ENCODE data around the gene LIME1. TPM values are rescaled to one million over a fixed set of nuclear protein-coding genes. Genes with fewer than 3 reads are reported as not detected.

LIME1 gene
- total RNA-seq, 1 experiment from 2014 or later, result 4.5 TPM

DNA sequence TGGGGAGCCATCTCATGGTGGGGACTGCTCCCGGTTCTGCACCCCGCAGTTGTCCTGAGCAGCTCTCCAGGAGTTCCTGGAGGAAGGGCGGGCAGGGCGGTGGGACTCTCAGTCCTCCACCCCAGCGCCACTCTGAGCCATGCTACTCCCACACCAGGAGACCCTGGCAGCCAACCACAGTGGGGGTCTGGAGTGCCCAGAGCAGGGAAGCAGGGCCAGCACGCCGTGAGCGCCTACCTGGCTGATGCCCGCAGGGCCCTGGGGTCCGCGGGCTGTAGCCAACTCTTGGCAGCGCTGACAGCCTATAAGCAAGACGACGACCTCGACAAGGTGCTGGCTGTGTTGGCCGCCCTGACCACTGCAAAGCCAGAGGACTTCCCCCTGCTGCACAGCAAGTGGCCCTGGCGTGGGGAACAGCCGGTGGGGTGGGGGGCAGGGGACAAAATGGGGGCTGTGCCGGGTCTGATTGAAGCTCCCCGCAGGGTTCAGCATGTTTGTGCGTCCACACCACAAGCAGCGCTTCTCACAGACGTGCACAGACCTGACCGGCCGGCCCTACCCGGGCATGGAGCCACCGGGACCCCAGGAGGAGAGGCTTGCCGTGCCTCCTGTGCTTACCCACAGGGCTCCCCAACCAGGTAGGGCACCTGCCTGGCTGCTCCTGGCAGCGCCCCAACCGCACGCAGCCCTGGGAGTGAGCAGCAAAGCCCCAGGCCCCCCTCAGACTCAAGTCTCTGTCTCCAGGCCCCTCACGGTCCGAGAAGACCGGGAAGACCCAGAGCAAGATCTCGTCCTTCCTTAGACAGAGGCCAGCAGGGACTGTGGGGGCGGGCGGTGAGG is 41.7 kb upstream of the LIME1 start:
- peaks cover 7% of the 10 kb centered on the region for H3K4me1 Mint-ChIP-seq
- H3K9me3 Mint-ChIP-seq, result no peaks in the 10 kb centered on the region
- DNase-seq (ENCODE audit: low spot score), result no peak
- H3K36me3 Mint-ChIP-seq, result peaks cover 14% of the 10 kb centered on the region
- TF ChIP-seq FOXK1 (CRISPR knock-in tag; IDR thresholded peaks at IDR 0.05) (no peak), JAZF1 (CRISPR knock-in tag; IDR thresholded peaks at IDR 0.05) (no peak), MYBL2 (CRISPR knock-in tag; IDR thresholded peaks at IDR 0.05) (no peak), ETV6 (CRISPR knock-in tag; IDR thresholded peaks at IDR 0.05) (no peak), SMAD3 (CRISPR knock-in tag; IDR thresholded peaks at IDR 0.05; ENCODE audit: borderline replicate concordance) (no peak), NFYB (CRISPR knock-in tag; conservative IDR thresholded peaks at IDR 0.05; ENCODE audit: low read depth) (no peak), RELA (CRISPR knock-in tag; IDR thresholded peaks at IDR 0.05; ENCODE audit: borderline replicate concordance) (no peak), IRF2 (CRISPR knock-in tag; IDR thresholded peaks at IDR 0.05; ENCODE audit: borderline replicate concordance, low read depth) (no peak), NFATC4 (CRISPR knock-in tag; IDR thresholded peaks at IDR 0.05) (no peak)
- TF ChIP-seq, protein P1, sequence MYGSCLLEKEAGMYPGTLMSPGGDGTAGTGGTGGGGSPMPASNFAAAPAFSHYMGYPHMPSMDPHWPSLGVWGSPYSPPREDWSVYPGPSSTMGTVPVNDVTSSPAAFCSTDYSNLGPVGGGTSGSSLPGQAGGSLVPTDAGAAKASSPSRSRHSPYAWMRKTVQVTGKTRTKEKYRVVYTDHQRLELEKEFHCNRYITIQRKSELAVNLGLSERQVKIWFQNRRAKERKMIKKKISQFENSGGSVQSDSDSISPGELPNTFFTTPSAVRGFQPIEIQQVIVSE (CRISPR knock-in tag; IDR thresholded peaks at IDR 0.05; ENCODE audit: borderline replicate concordance), result no peak
- TF ChIP-seq, protein P2, sequence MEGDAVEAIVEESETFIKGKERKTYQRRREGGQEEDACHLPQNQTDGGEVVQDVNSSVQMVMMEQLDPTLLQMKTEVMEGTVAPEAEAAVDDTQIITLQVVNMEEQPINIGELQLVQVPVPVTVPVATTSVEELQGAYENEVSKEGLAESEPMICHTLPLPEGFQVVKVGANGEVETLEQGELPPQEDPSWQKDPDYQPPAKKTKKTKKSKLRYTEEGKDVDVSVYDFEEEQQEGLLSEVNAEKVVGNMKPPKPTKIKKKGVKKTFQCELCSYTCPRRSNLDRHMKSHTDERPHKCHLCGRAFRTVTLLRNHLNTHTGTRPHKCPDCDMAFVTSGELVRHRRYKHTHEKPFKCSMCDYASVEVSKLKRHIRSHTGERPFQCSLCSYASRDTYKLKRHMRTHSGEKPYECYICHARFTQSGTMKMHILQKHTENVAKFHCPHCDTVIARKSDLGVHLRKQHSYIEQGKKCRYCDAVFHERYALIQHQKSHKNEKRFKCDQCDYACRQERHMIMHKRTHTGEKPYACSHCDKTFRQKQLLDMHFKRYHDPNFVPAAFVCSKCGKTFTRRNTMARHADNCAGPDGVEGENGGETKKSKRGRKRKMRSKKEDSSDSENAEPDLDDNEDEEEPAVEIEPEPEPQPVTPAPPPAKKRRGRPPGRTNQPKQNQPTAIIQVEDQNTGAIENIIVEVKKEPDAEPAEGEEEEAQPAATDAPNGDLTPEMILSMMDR (IDR thresholded peaks at IDR 0.05), result no peak
- TF ChIP-seq, protein P3, sequence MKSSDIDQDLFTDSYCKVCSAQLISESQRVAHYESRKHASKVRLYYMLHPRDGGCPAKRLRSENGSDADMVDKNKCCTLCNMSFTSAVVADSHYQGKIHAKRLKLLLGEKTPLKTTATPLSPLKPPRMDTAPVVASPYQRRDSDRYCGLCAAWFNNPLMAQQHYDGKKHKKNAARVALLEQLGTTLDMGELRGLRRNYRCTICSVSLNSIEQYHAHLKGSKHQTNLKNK (CRISPR knock-in tag; IDR thresholded peaks at IDR 0.05), result no peak
- H3K27ac Mint-ChIP-seq, result no peak overlapping the region
- ChIA-PET POLR2A (no interaction called here), CTCF (no interaction called here)
- H3K4me3 Mint-ChIP-seq, result no peak overlapping the region
- H3K27me3 Mint-ChIP-seq (ENCODE audit: low read depth), result peaks cover 3% of the 10 kb centered on the region; the same call in 1 of the 2 replicates
- no peak for ATAC-seq

DNA sequence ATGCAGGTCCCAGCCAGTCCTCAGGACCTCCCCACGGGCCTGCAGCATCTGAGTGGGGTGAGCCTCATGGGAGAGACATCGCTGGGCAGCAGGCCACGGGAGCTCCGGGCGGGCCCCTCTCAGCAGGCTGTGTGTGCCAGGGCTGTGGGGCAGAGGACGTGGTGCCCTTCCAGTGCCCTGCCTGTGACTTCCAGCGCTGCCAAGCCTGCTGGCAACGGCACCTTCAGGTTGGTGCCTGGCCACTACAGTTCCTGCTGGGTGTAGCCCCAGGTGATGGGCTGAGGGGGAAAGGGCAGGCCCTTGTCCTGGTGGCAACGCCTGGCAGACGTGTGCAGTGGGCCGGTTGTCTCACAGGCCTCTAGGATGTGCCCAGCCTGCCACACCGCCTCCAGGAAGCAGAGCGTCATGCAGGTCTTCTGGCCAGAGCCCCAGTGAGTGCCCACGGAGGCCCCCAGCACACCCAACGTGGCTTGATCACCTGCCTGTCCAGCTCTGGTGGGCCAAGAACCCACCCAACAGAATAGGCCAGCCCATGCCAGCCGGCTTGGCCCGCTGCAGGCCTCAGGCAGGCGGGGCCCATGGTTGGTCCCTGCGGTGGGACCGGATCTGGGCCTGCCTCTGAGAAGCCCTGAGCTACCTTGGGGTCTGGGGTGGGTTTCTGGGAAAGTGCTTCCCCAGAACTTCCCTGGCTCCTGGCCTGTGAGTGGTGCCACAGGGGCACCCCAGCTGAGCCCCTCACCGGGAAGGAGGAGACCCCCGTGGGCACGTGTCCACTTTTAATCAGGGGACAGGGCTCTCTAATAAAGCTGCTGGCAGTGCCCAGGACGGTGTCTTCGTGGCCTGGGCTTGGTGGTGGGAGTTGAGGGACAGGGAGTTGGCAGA is 40.8 kb upstream of the LIME1 start:
- Mint-ChIP-seq H3K36me3 (peaks cover 14% of the 10 kb centered on the region), H3K27me3 (ENCODE audit: low read depth) (peaks cover 3% of the 10 kb centered on the region; the same call in 1 of the 2 replicates), H3K4me3 (0 out of 2 replicates have a peak overlapping the region, but pooled peaks have one; percentile 53), H3K4me1 (peaks cover 7% of the 10 kb centered on the region), H3K9me3 (no peaks in the 10 kb centered on the region), H3K27ac (peak overlapping the region; percentile 45; the same call in 1 of the 2 replicates)
- ATAC-seq (no peak), DNase-seq (ENCODE audit: low spot score) (no peak)
- ChIA-PET POLR2A (interaction anchor here (0.6 to 1.3 kb wide), 4 partner anchors 8 to 152 kb away, joined by 3 to 4 read pairs (median 3); no protein-coding TSS in a partner anchor), CTCF (interaction anchor here (0.9 to 3.4 kb wide), 5 partner anchors 12 to 158 kb away, joined by 3 to 19 read pairs (median 9); partner anchors contain the start of genes ARFRP1, GMEB2, PTK6 and RTEL1)
- no peak for TF ChIP-seq PRRX2 (CRISPR knock-in tag; IDR thresholded peaks at IDR 0.05)
- TF ChIP-seq, protein P4, sequence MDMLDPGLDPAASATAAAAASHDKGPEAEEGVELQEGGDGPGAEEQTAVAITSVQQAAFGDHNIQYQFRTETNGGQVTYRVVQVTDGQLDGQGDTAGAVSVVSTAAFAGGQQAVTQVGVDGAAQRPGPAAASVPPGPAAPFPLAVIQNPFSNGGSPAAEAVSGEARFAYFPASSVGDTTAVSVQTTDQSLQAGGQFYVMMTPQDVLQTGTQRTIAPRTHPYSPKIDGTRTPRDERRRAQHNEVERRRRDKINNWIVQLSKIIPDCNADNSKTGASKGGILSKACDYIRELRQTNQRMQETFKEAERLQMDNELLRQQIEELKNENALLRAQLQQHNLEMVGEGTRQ (CRISPR knock-in tag; IDR thresholded peaks at IDR 0.05), result no peak
- TF ChIP-seq, protein P5, sequence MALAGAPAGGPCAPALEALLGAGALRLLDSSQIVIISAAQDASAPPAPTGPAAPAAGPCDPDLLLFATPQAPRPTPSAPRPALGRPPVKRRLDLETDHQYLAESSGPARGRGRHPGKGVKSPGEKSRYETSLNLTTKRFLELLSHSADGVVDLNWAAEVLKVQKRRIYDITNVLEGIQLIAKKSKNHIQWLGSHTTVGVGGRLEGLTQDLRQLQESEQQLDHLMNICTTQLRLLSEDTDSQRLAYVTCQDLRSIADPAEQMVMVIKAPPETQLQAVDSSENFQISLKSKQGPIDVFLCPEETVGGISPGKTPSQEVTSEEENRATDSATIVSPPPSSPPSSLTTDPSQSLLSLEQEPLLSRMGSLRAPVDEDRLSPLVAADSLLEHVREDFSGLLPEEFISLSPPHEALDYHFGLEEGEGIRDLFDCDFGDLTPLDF (CRISPR knock-in tag; IDR thresholded peaks at IDR 0.05), result no peak
- TF ChIP-seq ESRRA (CRISPR knock-in tag; IDR thresholded peaks at IDR 0.05; ENCODE audit: borderline replicate concordance), result no peak
- no peak for TF ChIP-seq NR2C2 (CRISPR knock-in tag; IDR thresholded peaks at IDR 0.05)
- TF ChIP-seq, protein P6, sequence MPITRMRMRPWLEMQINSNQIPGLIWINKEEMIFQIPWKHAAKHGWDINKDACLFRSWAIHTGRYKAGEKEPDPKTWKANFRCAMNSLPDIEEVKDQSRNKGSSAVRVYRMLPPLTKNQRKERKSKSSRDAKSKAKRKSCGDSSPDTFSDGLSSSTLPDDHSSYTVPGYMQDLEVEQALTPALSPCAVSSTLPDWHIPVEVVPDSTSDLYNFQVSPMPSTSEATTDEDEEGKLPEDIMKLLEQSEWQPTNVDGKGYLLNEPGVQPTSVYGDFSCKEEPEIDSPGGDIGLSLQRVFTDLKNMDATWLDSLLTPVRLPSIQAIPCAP (CRISPR knock-in tag; IDR thresholded peaks at IDR 0.05), result no peak
- TF ChIP-seq, protein P7, sequence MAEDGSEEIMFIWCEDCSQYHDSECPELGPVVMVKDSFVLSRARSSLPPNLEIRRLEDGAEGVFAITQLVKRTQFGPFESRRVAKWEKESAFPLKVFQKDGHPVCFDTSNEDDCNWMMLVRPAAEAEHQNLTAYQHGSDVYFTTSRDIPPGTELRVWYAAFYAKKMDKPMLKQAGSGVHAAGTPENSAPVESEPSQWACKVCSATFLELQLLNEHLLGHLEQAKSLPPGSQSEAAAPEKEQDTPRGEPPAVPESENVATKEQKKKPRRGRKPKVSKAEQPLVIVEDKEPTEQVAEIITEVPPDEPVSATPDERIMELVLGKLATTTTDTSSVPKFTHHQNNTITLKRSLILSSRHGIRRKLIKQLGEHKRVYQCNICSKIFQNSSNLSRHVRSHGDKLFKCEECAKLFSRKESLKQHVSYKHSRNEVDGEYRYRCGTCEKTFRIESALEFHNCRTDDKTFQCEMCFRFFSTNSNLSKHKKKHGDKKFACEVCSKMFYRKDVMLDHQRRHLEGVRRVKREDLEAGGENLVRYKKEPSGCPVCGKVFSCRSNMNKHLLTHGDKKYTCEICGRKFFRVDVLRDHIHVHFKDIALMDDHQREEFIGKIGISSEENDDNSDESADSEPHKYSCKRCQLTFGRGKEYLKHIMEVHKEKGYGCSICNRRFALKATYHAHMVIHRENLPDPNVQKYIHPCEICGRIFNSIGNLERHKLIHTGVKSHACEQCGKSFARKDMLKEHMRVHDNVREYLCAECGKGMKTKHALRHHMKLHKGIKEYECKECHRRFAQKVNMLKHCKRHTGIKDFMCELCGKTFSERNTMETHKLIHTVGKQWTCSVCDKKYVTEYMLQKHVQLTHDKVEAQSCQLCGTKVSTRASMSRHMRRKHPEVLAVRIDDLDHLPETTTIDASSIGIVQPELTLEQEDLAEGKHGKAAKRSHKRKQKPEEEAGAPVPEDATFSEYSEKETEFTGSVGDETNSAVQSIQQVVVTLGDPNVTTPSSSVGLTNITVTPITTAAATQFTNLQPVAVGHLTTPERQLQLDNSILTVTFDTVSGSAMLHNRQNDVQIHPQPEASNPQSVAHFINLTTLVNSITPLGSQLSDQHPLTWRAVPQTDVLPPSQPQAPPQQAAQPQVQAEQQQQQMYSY (CRISPR knock-in tag; IDR thresholded peaks at IDR 0.05), result no peak
- TF ChIP-seq, protein P3 (CRISPR knock-in tag; IDR thresholded peaks at IDR 0.05), result no peak
- no peak for TF ChIP-seq GABPB1 (CRISPR knock-in tag; IDR thresholded peaks at IDR 0.05)

Data from WTC11 (cell line).